Endothelial cell of umbilical vein (primary cell): ENCODE data around the gene LYZL1. TPM values are rescaled to one million over a fixed set of nuclear protein-coding genes. Genes with fewer than 3 reads are reported as not detected.
A peak's percentile ranks its signal among the peaks of the same experiment; 100 is the strongest.
"Not testable (repeated sequence)": the region's sequence is repeated elsewhere in the genome, so short reads cannot be mapped to it uniquely, and the experiment has no call there.

Experiments used
- BruUV-seq: library from RNA; stranded (reverse); fragments of 400-500 nt; replicated peaks from 2 replicates; lab custom pipeline; 2021; lab: Mats Ljungman, UMichigan
- CTCF ChIA-PET: fragments of 300-600, 350-600 bp; sonication (Branson Sonifier 250); formaldehyde crosslinking; loops from one replicate; lab custom pipeline; 2021; ENCODE audit warnings: antibody characterized with exemption, inconsistent platforms; lab: Charles Lee
- POLR2A ChIA-PET: fragments of 300-600, 350-600 bp; sonication (Branson Sonifier 250); formaldehyde crosslinking; loops from one replicate; lab custom pipeline; 2021; ENCODE audit warnings: antibody characterized with exemption, inconsistent platforms; lab: Charles Lee
- DNase-seq: peaks from one replicate; pipeline ENCODE4 v3.0.0-alpha.2; 2011; ENCODE audit warnings: low read depth, low spot score
- FAIRE-seq: peaks from 2 replicates; lab custom pipeline; 2011; peaks lifted over from hg19 to GRCh38; lab: Jason Lieb, UNC
- H2AFZ ChIP-seq: 2 replicates; pipeline ENCODE4 v1.6.0; 2012; ENCODE audit warnings: low read depth, low read length, control low read depth, inconsistent platforms
- H3K27ac ChIP-seq: 2 replicates; pipeline ENCODE4 v1.5.1; 2011; ENCODE audit warnings: low read depth, mild to moderate bottlenecking, control low read depth, low read length, moderate library complexity; ENCODE audit not compliant: insufficient read depth
- H3K27me3 ChIP-seq, 2 experiments: 2 replicates each; pipeline versions ENCODE4 v1.6.0 to v1.6.1; 2011; ENCODE audit warnings: low read length in 2 of 2, mixed read lengths in 1 of 2; ENCODE audit not compliant: control insufficient read depth in 2 of 2, insufficient read depth in 2 of 2
- H3K36me3 ChIP-seq, 2 experiments: 2 replicates in 1 of 2; 3 replicates in 1 of 2; pipeline ENCODE4 v1.5.1; 2011; ENCODE audit warnings: low read length in 2 of 2, mild to moderate bottlenecking in 1 of 2, moderate library complexity in 1 of 2; ENCODE audit not compliant: control insufficient read depth in 2 of 2, insufficient read depth in 2 of 2; ENCODE audit errors: extremely low read depth in 1 of 2
- H3K4me1 ChIP-seq: 3 replicates; pipeline ENCODE4 v1.5.1; 2011; ENCODE audit warnings: mild to moderate bottlenecking, low read length; ENCODE audit not compliant: control insufficient read depth, insufficient read depth; ENCODE audit errors: extremely low read depth
- H3K4me2 ChIP-seq: 2 replicates; pipeline ENCODE4 v1.6.1; 2011; ENCODE audit warnings: low read length, control low read depth, mixed read lengths; ENCODE audit not compliant: insufficient read depth
- H3K4me3 ChIP-seq, 3 experiments: fragments of 200-600 bp in 1 of 3; sonication (generic), shearing (Covaris generic) in 1 of 3; replicated peaks in 1 of 3; 2 replicates each; pipeline ENCODE4 v1.5.1; 2011 to 2016; ENCODE audit warnings: control low read depth in 3 of 3, low read length in 3 of 3, mild to moderate bottlenecking in 2 of 3, inconsistent platforms in 1 of 3, low read depth in 1 of 3, moderate library complexity in 1 of 3; ENCODE audit not compliant: insufficient read depth in 1 of 3
- H3K79me2 ChIP-seq: 2 replicates; pipeline ENCODE4 v1.6.0; 2012; ENCODE audit warnings: low read length, inconsistent platforms; ENCODE audit not compliant: control insufficient read depth, insufficient read depth
- H3K9ac ChIP-seq: replicated peaks from 2 replicates; pipeline ENCODE3; 2011; ENCODE audit warnings: low read length, control low read depth; ENCODE audit not compliant: insufficient read depth; ENCODE audit errors: extremely low read depth
- H3K9me1 ChIP-seq: replicated peaks from 3 replicates; pipeline ENCODE4 v1.6.0; 2011; ENCODE audit warnings: mild to moderate bottlenecking, low read length; ENCODE audit not compliant: control insufficient read depth, insufficient read depth; ENCODE audit errors: extremely low read depth
- H3K9me3 ChIP-seq: replicated peaks from 2 replicates; pipeline ENCODE4 v1.5.1; 2012; ENCODE audit warnings: low read length, inconsistent platforms; ENCODE audit not compliant: control insufficient read depth, insufficient read depth
- H4K20me1 ChIP-seq: replicated peaks from 2 replicates; pipeline ENCODE3; 2011; ENCODE audit warnings: mild to moderate bottlenecking, low read length; ENCODE audit not compliant: control insufficient read depth, insufficient read depth; ENCODE audit errors: extremely low read depth
- EZH2 ChIP-seq: IDR thresholded peaks from 2 replicates; pipeline ENCODE4 v1.6.1; 2012; ENCODE audit warnings: borderline replicate concordance, low read depth, mild to moderate bottlenecking, moderate library complexity, low read length, inconsistent platforms; ENCODE audit not compliant: severe bottlenecking
- FOS ChIP-seq: IDR thresholded peaks from 2 replicates; pipeline ENCODE4 v1.6.1; 2011; ENCODE audit warnings: mild to moderate bottlenecking, low read length, moderate library complexity, borderline replicate concordance; ENCODE audit not compliant: insufficient read depth
- GATA2 ChIP-seq: IDR thresholded peaks from 2 replicates; pipeline ENCODE4 v1.7.0; 2011; ENCODE audit warnings: low read depth, mild to moderate bottlenecking, moderate library complexity, mixed read lengths, low read length; ENCODE audit not compliant: insufficient read length, insufficient read depth
- JUN ChIP-seq: IDR thresholded peaks from 2 replicates; pipeline ENCODE4 v1.6.1; 2011; ENCODE audit warnings: borderline replicate concordance, low read depth; ENCODE audit not compliant: insufficient read length, insufficient read depth
- MYC ChIP-seq: IDR thresholded peaks from one replicate; pipeline ENCODE4 v1.6.1; 2011; ENCODE audit warnings: mild to moderate bottlenecking, low read depth, low read length
- POLR2A ChIP-seq: IDR thresholded peaks from 2 replicates; pipeline ENCODE4 v1.6.1; 2012; ENCODE audit warnings: low read depth, mild to moderate bottlenecking, control low read depth, low read length
- dilution Hi-C: fragments of 300-500 bp; cut with MboI; formaldehyde crosslinking; loops from one replicate; pipeline ENCODE4 v1.15.0; 2019; ENCODE audit warnings: low sequenced_read_pairs; ENCODE audit not compliant: extremely low pct_ligation_motif_present
- intact Hi-C: fragments of 100-400 bp; cut with micrococcal nuclease; formaldehyde crosslinking; loops from one replicate; pipeline ENCODE4 v1.10.0; 2022
- polyA plus RNA-seq, 4 experiments: library from polyadenylated mRNA; depleted of rRNA in 3 of 4; stranded (reverse) in 3 of 4; unstranded in 1 of 4; fragments of >200 nt; gene quantifications; 2 replicates each; pipeline versions ENCODE4 v1.2.1 to v1.2.3, GENCODE V29; 2011 to 2012; ENCODE audit warnings: missing spikeins in 1 of 4
- total RNA-seq: library from RNA; stranded (reverse); gene quantifications from 2 replicates; pipeline ENCODE4 v1.2.3, GENCODE V29; 2021
- TF ChIP-seq, protein P1 (sequence below), 2 donors: IDR thresholded peaks; 1 replicate in 1 of 2; 2 replicates in 1 of 2; pipeline ENCODE4 v1.5.1; 2011; ENCODE audit warnings: low read length in 2 of 2, mild to moderate bottlenecking in 2 of 2, moderate library complexity in 2 of 2, control low read depth in 1 of 2, inconsistent platforms in 1 of 2, low read depth in 1 of 2; ENCODE audit not compliant: insufficient read depth in 1 of 2; ENCODE audit errors: extremely low read depth in 1 of 2
- TF ChIP-seq, protein P2 (sequence below): IDR thresholded peaks from 2 replicates; pipeline ENCODE4 v1.6.1; 2011; ENCODE audit not compliant: insufficient read depth, insufficient read length

LYZL1 gene
- total and polyA plus RNA-seq, 2 donors (not counting 3 experiments of a cell fraction or from before 2014, with no cell fraction given) = not detected

- CTCF ChIA-PET = not testable (repeated sequence)
- intact Hi-C loops = loop anchor here (10.0 kb wide), 1 partner anchor 173 kb away; no protein-coding TSS in a partner anchor
These were observed 19.3 kb downstream of the LYZL1 start for GRCh38 chr10:29308142-29308541.

GRCh38 chr10:29309465-29309864 lies 20.6 kb downstream of the LYZL1 start:
- H3K9me3 ChIP-seq = no peaks in the 10 kb centered on the region
- intact Hi-C loops = loop anchor here (10.0 kb wide), 1 partner anchor 175 kb away; no protein-coding TSS in a partner anchor
- TF ChIP-seq POLR2A (no peak), MYC (no peak), FOS (no peak), GATA2 (no peak), EZH2 (no peak), JUN (no peak)
- TF ChIP-seq, protein P1, sequence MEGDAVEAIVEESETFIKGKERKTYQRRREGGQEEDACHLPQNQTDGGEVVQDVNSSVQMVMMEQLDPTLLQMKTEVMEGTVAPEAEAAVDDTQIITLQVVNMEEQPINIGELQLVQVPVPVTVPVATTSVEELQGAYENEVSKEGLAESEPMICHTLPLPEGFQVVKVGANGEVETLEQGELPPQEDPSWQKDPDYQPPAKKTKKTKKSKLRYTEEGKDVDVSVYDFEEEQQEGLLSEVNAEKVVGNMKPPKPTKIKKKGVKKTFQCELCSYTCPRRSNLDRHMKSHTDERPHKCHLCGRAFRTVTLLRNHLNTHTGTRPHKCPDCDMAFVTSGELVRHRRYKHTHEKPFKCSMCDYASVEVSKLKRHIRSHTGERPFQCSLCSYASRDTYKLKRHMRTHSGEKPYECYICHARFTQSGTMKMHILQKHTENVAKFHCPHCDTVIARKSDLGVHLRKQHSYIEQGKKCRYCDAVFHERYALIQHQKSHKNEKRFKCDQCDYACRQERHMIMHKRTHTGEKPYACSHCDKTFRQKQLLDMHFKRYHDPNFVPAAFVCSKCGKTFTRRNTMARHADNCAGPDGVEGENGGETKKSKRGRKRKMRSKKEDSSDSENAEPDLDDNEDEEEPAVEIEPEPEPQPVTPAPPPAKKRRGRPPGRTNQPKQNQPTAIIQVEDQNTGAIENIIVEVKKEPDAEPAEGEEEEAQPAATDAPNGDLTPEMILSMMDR (IDR thresholded peaks at IDR 0.05; ENCODE audit: extremely low read depth in 1 of 2, insufficient read depth in 1 of 2, low read depth in 1 of 2, low read length in 2 of 2) = no peak
- TF ChIP-seq, protein P2, sequence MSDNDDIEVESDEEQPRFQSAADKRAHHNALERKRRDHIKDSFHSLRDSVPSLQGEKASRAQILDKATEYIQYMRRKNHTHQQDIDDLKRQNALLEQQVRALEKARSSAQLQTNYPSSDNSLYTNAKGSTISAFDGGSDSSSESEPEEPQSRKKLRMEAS = no peak
- H3K9ac ChIP-seq = no peak overlapping the region
- no peaks in the 10 kb centered on the region for H4K20me1 ChIP-seq
- dilution Hi-C loops = no loop called here
- H3K4me3 ChIP-seq = no peak overlapping the region
- POLR2A ChIA-PET = no interaction called here
- H3K79me2 ChIP-seq = no peaks in the 10 kb centered on the region
- FAIRE-seq (no peak), DNase-seq (no peak)
- no peaks in the 10 kb centered on the region for H3K27me3 ChIP-seq
- no peak overlapping the region for H3K27ac ChIP-seq
- H3K36me3 ChIP-seq = no peaks in the 10 kb centered on the region
- H3K4me2 ChIP-seq = no peak overlapping the region
- no peaks in the 10 kb centered on the region for H3K9me1 ChIP-seq
- no peaks in the 10 kb centered on the region for H3K4me1 ChIP-seq
- no peak overlapping the region for H2AFZ ChIP-seq
- BruUV-seq = no TSS peak
- CTCF ChIA-PET = no interaction called here

More at GRCh38 chr10:29308142-29308541, 19.3 kb downstream of the LYZL1 start:
- H3K9me1 ChIP-seq, H4K20me1 ChIP-seq, H3K27ac ChIP-seq, H3K4me3 ChIP-seq, H3K9ac ChIP-seq, H3K4me1 ChIP-seq, dilution Hi-C loops, H3K79me2 ChIP-seq, H3K27me3 ChIP-seq, H3K36me3 ChIP-seq, H2AFZ ChIP-seq, H3K9me3 ChIP-seq, POLR2A ChIA-PET, FAIRE-seq, H3K4me2 ChIP-seq, BruUV-seq, DNase-seq: not testable (repeated sequence)

GRCh38 chr10:29310463-29310862 lies 21.6 kb downstream of the LYZL1 start:
- intact Hi-C loops, H3K4me2 ChIP-seq, H3K27ac ChIP-seq, DNase-seq, CTCF ChIA-PET, H3K9me1 ChIP-seq, H3K4me1 ChIP-seq, H3K9me3 ChIP-seq, H2AFZ ChIP-seq, H4K20me1 ChIP-seq, dilution Hi-C loops, H3K36me3 ChIP-seq, H3K27me3 ChIP-seq, BruUV-seq, H3K9ac ChIP-seq, POLR2A ChIA-PET, H3K79me2 ChIP-seq, H3K4me3 ChIP-seq: not testable (repeated sequence)
- peak; percentile 35 for FAIRE-seq
